T-cell (primary cell): ENCODE results near the gene CDX1. TPM values are rescaled to one million over a fixed set of nuclear protein-coding genes. Genes with fewer than 3 reads are reported as not detected.

Source experiments
- ATAC-seq, 4 experiments: fragments of 200-7000 bp in 3 of 4; fragments of 150-1000 bp in 1 of 4; cut with Tn5 transposase; replicated peaks in 1 of 4; 1 replicate in 3 of 4; 2 replicates in 1 of 4; pipeline ENCODE4 v1.10.0; 2021; ENCODE audit warnings: moderate library complexity in 3 of 4, mild to moderate bottlenecking in 2 of 4, moderate number of reproducible peaks in 1 of 4
- CTCF ChIA-PET, 2 donors: fragments of 300-600 bp; sonication (Branson Sonifier 250); formaldehyde crosslinking; loops; one replicate each; lab custom pipeline; 2022; ENCODE audit warnings: antibody characterized with exemption in 2 of 2; lab: Charles Lee
- POLR2A ChIA-PET, 2 donors: fragments of 300-600 bp; sonication (Branson Sonifier 250); formaldehyde crosslinking; loops; one replicate each; lab custom pipeline; 2022; ENCODE audit warnings: antibody characterized with exemption in 2 of 2; lab: Charles Lee
- DNase-seq, 35 experiments: peaks; one replicate each; pipeline versions ENCODE4 v3.0.0 to v3.0.0-alpha.2; 2013 to 2023
- H3K27ac ChIP-seq: one replicate; pipeline ENCODE4 v1.5.1; 2013; ENCODE audit warnings: low read length
- H3K27me3 ChIP-seq, 2 experiments: replicated peaks in 1 of 2; 1 replicate in 1 of 2; 2 replicates in 1 of 2; pipeline versions ENCODE4 v1.6.1 to v1.7.0; 2013; ENCODE audit warnings: low read length in 1 of 2, mixed read lengths in 1 of 2; ENCODE audit not compliant: control insufficient read depth in 2 of 2, insufficient read depth in 2 of 2; ENCODE audit errors: extremely low read depth in 1 of 2
- H3K36me3 ChIP-seq, 2 donors: 1 replicate in 1 of 2; 2 replicates in 1 of 2; pipeline versions ENCODE4 v1.6.1 to v1.7.0; 2013; ENCODE audit warnings: low read length in 1 of 2; ENCODE audit not compliant: control insufficient read depth in 2 of 2, insufficient read depth in 1 of 2; ENCODE audit errors: extremely low read depth in 1 of 2
- H3K4me1 ChIP-seq, 2 experiments: 1 replicate in 1 of 2; 2 replicates in 1 of 2; pipeline versions ENCODE4 v1.6.1 to v1.7.0; 2013; ENCODE audit warnings: low read length in 2 of 2, mixed read lengths in 1 of 2; ENCODE audit not compliant: insufficient read depth in 2 of 2, control insufficient read depth in 1 of 2; ENCODE audit errors: extremely low read depth in 1 of 2
- H3K4me3 ChIP-seq, 2 donors: 1 replicate in 1 of 2; 2 replicates in 1 of 2; pipeline versions ENCODE4 v1.5.1 to v1.7.0; 2013; ENCODE audit warnings: mild to moderate bottlenecking in 2 of 2, low read length in 1 of 2, moderate library complexity in 1 of 2; ENCODE audit not compliant: control insufficient read depth in 1 of 2; ENCODE audit errors: extremely low read depth in 1 of 2
- H3K9me3 ChIP-seq: 2 replicates; pipeline ENCODE4 v1.7.0; 2013
- H3K27ac Mint-ChIP-seq, 2 donors: one replicate each; pipeline ENCODE4 v1.8.0; 2020 to 2021; ENCODE audit warnings: mild to moderate bottlenecking in 2 of 2, mixed read lengths in 2 of 2
- H3K27me3 Mint-ChIP-seq, 2 donors: one replicate each; pipeline ENCODE4 v1.8.0; 2021 to 2022; ENCODE audit warnings: mixed read lengths in 2 of 2
- H3K36me3 Mint-ChIP-seq: one replicate; pipeline ENCODE4 v1.8.0; 2021; ENCODE audit warnings: mixed read lengths
- H3K4me1 Mint-ChIP-seq, 3 donors: one replicate each; pipeline ENCODE4 v1.8.0; 2020 to 2022; ENCODE audit warnings: mixed read lengths in 3 of 3, mild to moderate bottlenecking in 1 of 3
- H3K4me3 Mint-ChIP-seq, 3 donors: one replicate each; pipeline ENCODE4 v1.8.0; 2020 to 2022; ENCODE audit warnings: mild to moderate bottlenecking in 3 of 3, mixed read lengths in 3 of 3, moderate library complexity in 3 of 3
- H3K9me3 Mint-ChIP-seq, 3 donors: one replicate each; pipeline ENCODE4 v1.8.0; 2020 to 2022; ENCODE audit warnings: mixed read lengths in 3 of 3
- WGBS: methylation state at CpG from one replicate; pipeline ENCODE4 v1.1.5; 2013; ENCODE audit warnings: missing lambda C conversion rate; ENCODE audit not compliant: insufficient coverage; 5-methylcytosine and 5-hydroxymethylcytosine counted together
- total RNA-seq, 35 experiments: library from RNA in 6 of 35; stranded (reverse) in 6 of 35; fragments of 120-200 nt in 1 of 35; gene quantifications; one replicate each; pipeline versions ENCODE4 v1.2.1 to v1.2.4 and lab custom pipeline; 2013 to 2026

Gene CDX1
- under 1 TPM in 1 of 5 donors, not detected in 4; 0.23 TPM for total RNA-seq
- total RNA-seq (2013): not detected
- 0 to 0.07 (median 0) reads per million in 29 experiments for total RNA-seq (lab: John Stamatoyannopoulos, UW)

- peaks cover 43 to 57% of the 10 kb centered on the region in 2 donors for H3K27me3 Mint-ChIP-seq
- 32% methylated on average over 87 of the region's 93 CpGs for WGBS
These were observed at the start of gene CDX1 for GRCh38 chr5:150166650-150167511. Gene CDX1 (plus strand): TSS chr5:150166778. CDS start chr5:150166877, 99 bp downstream.

GRCh38 chr5:150117945-150118560 lies 48.5 kb upstream of the CDX1 start:
- WGBS: 78% methylated on average over 5 of the region's 9 CpGs
- no peaks in the 10 kb centered on the region for H3K27me3 Mint-ChIP-seq
- no peak overlapping the region for H3K27ac Mint-ChIP-seq
- H3K4me1 Mint-ChIP-seq: no peaks in the 10 kb centered on the region
- Histone ChIP-seq H3K9me3 (no peaks in the 10 kb centered on the region), H3K36me3 (no peaks in the 10 kb centered on the region), H3K27me3 (peaks cover 0 to 11% of the 10 kb centered on the region in 2 experiments), H3K4me3 (no peak overlapping the region), H3K4me1 (no peaks in the 10 kb centered on the region), H3K27ac (no peak overlapping the region)
- H3K9me3 Mint-ChIP-seq: no peaks in the 10 kb centered on the region
- ChIA-PET CTCF (no interaction called here), POLR2A (no interaction called here)
- DNase-seq (peak in 1 of 35 experiments; percentile 17), ATAC-seq (no peak)
- no peaks in the 10 kb centered on the region for H3K36me3 Mint-ChIP-seq
- H3K4me3 Mint-ChIP-seq: no peak overlapping the region

More at GRCh38 chr5:150166650-150167511, at the start of gene CDX1:
- DNase-seq (no peak), ATAC-seq (no peak)
- no peak within 1 kb of the TSS for H3K4me3 Mint-ChIP-seq
- Histone ChIP-seq H3K9me3 (no peaks in the 10 kb centered on the region), H3K4me1 (peaks cover 0 to 4% of the 10 kb centered on the region in 2 experiments), H3K36me3 (no peaks in the 10 kb centered on the region), H3K27me3 (peaks cover 4 to 36% of the 10 kb centered on the region in 2 experiments), H3K4me3 (no peak within 1 kb of the TSS), H3K27ac (no peak within 1 kb of the TSS)
- H3K27ac Mint-ChIP-seq: no peak within 1 kb of the TSS
- POLR2A ChIA-PET: no interaction called here
- CTCF ChIA-PET: no interaction called here
- H3K4me1 Mint-ChIP-seq: peaks cover 0 to 3% (median 2%) of the 10 kb centered on the region in 3 donors
- no peaks in the 10 kb centered on the region for H3K36me3 Mint-ChIP-seq
- H3K9me3 Mint-ChIP-seq: no peaks in the 10 kb centered on the region

- Mint-ChIP-seq H3K4me1 (no peaks in the 10 kb centered on the region), H3K9me3 (no peaks in the 10 kb centered on the region), H3K4me3 (no peak overlapping the region), H3K27me3 (no peaks in the 10 kb centered on the region), H3K27ac (no peak overlapping the region), H3K36me3 (no peaks in the 10 kb centered on the region)
- DNase-seq (peak in 1 of 35 experiments; percentile 4), ATAC-seq (no peak)
- Histone ChIP-seq H3K9me3 (no peaks in the 10 kb centered on the region), H3K36me3 (no peaks in the 10 kb centered on the region), H3K27me3 (peaks cover 0 to 5% of the 10 kb centered on the region in 2 experiments), H3K27ac (no peak overlapping the region), H3K4me1 (no peaks in the 10 kb centered on the region), H3K4me3 (no peak overlapping the region)
- POLR2A ChIA-PET: no interaction called here
- CTCF ChIA-PET: no interaction called here
- 83% methylated on average over 5 of the region's 11 CpGs for WGBS
These were observed 47.9 kb upstream of the CDX1 start for GRCh38 chr5:150118561-150119229.

- peak in 1 of 35 experiments; percentile 21 for DNase-seq
- ATAC-seq: no peak
- H3K27me3 ChIP-seq: peaks cover 0 to 3% of the 10 kb centered on the region in 2 experiments
- no peak overlapping the region for H3K4me3 ChIP-seq
- no peak overlapping the region for H3K27ac ChIP-seq
- no peaks in the 10 kb centered on the region for H3K9me3 ChIP-seq
- H3K36me3 ChIP-seq: no peaks in the 10 kb centered on the region
- Mint-ChIP-seq H3K27me3 (no peaks in the 10 kb centered on the region), H3K36me3 (no peaks in the 10 kb centered on the region), H3K4me1 (no peaks in the 10 kb centered on the region), H3K9me3 (no peaks in the 10 kb centered on the region), H3K27ac (no peak overlapping the region), H3K4me3 (no peak overlapping the region)
- ChIA-PET POLR2A (no interaction called here), CTCF (no interaction called here)
- no peaks in the 10 kb centered on the region for H3K4me1 ChIP-seq
- 67% methylated on average over 6 of the region's 10 CpGs for WGBS
These were observed 47.0 kb upstream of the CDX1 start for GRCh38 chr5:150119421-150120061.

- no peaks in the 10 kb centered on the region for H3K4me1 Mint-ChIP-seq
- H3K27me3 Mint-ChIP-seq: no peaks in the 10 kb centered on the region
- Histone ChIP-seq H3K4me3 (no peak overlapping the region), H3K27me3 (peaks cover 0 to 3% of the 10 kb centered on the region in 2 experiments), H3K9me3 (no peaks in the 10 kb centered on the region), H3K36me3 (no peaks in the 10 kb centered on the region), H3K27ac (no peak overlapping the region), H3K4me1 (no peaks in the 10 kb centered on the region)
- no peak overlapping the region for H3K27ac Mint-ChIP-seq
- WGBS: 80% methylated on average over 1 of the region's 3 CpGs
- POLR2A ChIA-PET: no interaction called here
- H3K4me3 Mint-ChIP-seq: no peak overlapping the region
- H3K9me3 Mint-ChIP-seq: no peaks in the 10 kb centered on the region
- DNase-seq (peak in 1 of 35 experiments; percentile 17), ATAC-seq (no peak)
- no peaks in the 10 kb centered on the region for H3K36me3 Mint-ChIP-seq
- CTCF ChIA-PET: no interaction called here
These were observed 46.5 kb upstream of the CDX1 start for GRCh38 chr5:150120062-150120441.
